Measurements from ENCODE around the gene RNF115.

Gene RNF115

DNA sequence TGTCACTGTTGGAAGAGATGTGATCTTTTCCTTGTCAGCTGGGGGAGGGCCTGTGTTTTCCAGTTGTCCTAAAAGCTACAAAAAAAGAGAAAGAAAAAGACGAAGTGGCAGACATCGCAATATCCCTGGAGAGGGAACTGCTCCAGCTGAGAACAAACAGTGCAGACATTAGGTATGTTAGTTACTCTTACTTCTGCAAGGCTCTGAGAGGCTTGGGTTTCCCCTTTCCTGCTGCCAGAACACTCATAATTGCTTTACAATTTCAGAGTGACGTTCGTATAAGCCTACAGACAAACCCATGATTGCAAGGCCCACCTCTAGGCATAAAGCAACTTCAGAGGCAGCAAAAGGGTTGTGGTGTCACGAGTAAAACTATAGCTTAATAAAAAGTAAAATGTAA lies 73.5 kb downstream of the RNF115 start:
- no peak for TF ChIP-seq POLR2A (IDR thresholded peaks at IDR 0.05; ENCODE audit: extremely low read depth, insufficient read length)
- TF ChIP-seq, protein P1, sequence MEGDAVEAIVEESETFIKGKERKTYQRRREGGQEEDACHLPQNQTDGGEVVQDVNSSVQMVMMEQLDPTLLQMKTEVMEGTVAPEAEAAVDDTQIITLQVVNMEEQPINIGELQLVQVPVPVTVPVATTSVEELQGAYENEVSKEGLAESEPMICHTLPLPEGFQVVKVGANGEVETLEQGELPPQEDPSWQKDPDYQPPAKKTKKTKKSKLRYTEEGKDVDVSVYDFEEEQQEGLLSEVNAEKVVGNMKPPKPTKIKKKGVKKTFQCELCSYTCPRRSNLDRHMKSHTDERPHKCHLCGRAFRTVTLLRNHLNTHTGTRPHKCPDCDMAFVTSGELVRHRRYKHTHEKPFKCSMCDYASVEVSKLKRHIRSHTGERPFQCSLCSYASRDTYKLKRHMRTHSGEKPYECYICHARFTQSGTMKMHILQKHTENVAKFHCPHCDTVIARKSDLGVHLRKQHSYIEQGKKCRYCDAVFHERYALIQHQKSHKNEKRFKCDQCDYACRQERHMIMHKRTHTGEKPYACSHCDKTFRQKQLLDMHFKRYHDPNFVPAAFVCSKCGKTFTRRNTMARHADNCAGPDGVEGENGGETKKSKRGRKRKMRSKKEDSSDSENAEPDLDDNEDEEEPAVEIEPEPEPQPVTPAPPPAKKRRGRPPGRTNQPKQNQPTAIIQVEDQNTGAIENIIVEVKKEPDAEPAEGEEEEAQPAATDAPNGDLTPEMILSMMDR (IDR thresholded peaks at IDR 0.05; ENCODE audit: low read depth, low read length): no peak
- TF ChIP-seq MYC (IDR thresholded peaks at IDR 0.05; ENCODE audit: low read depth, low read length): no peak
- TF ChIP-seq, protein P2, sequence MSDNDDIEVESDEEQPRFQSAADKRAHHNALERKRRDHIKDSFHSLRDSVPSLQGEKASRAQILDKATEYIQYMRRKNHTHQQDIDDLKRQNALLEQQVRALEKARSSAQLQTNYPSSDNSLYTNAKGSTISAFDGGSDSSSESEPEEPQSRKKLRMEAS (IDR thresholded peaks at IDR 0.05; ENCODE audit: low read depth, low read length): no peak
- no peak for DNase-seq (ENCODE audit: low read depth)

DNA sequence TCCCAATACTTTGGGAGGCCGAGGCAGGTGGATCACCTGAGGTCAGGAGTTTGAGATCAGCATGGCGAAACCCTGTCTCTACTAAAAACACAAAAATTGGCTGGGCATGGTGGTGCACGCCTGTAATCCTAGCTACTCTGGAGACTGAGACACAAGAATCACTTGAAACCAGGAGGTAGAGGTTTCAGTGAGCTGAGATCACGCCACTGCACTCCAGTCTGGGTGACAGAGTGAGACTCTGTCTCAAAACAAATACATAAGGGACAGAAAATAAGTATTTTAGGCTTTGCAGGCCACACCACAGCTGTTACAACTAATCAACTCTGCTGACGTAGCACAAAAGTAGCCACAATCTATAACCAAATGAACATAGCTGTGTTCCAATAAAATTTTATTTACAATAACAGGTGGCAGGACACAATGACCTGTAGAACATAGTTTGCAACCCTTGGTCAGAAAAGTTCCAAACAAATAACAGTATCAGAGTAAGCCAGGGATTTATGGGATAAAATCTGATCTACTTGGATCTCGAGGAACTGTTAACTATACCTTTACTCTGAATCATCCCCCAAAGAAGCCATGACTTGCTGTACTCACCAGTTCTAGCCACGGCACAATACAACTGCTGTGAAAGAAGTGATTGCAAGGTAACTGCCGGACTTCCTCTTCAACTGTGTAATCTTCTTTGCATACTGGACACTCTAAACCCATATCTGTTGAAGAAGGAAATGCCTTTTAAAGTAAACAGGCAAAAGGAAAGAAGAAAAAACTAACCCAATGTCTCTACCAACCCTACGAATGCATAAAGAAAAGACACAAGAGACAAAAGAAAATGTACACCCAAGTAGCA lies 76.3 kb downstream of the RNF115 start:
- H3K4me3 ChIP-seq (ENCODE audit: low read depth, low read length): no peak overlapping the region
- DNase-seq (ENCODE audit: low read depth): no peak
- TF ChIP-seq, protein P1 (IDR thresholded peaks at IDR 0.05; ENCODE audit: low read depth, low read length): no peak
- no peak for TF ChIP-seq MYC (IDR thresholded peaks at IDR 0.05; ENCODE audit: low read depth, low read length)
- TF ChIP-seq, protein P2 (IDR thresholded peaks at IDR 0.05; ENCODE audit: low read depth, low read length): no peak

More for the DNA sequence above, 73.5 kb downstream of the RNF115 start:
- H3K4me3 ChIP-seq (ENCODE audit: low read depth, low read length): no peak overlapping the region

DNA sequence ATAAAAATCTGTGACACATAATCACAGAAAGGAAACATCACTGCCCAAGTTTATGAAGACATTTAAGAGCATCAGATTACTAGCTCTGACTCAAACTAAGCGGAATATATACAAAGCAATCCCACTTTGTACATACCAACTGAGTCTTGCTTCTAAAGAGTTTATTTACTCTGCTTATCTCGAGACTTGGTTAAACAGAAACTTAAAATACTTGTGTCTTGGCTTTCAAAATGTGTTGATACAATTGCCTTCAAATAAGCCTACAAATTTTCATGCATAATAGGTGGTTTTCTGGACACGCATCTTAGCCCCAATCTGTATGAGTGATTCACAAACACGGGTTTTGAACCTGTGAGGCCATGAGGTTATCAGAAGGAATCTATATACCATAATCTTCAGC lies 83.6 kb downstream of the RNF115 start:
- no peak for TF ChIP-seq POLR2A (IDR thresholded peaks at IDR 0.05; ENCODE audit: extremely low read depth, insufficient read length)
- TF ChIP-seq, protein P2 (IDR thresholded peaks at IDR 0.05; ENCODE audit: low read depth, low read length): no peak
- TF ChIP-seq MYC (IDR thresholded peaks at IDR 0.05; ENCODE audit: low read depth, low read length): no peak
- TF ChIP-seq, protein P1 (IDR thresholded peaks at IDR 0.05; ENCODE audit: low read depth, low read length): no peak
- no peak overlapping the region for H3K4me3 ChIP-seq (ENCODE audit: low read depth, low read length)
- no peak for DNase-seq (ENCODE audit: low read depth)

DNA sequence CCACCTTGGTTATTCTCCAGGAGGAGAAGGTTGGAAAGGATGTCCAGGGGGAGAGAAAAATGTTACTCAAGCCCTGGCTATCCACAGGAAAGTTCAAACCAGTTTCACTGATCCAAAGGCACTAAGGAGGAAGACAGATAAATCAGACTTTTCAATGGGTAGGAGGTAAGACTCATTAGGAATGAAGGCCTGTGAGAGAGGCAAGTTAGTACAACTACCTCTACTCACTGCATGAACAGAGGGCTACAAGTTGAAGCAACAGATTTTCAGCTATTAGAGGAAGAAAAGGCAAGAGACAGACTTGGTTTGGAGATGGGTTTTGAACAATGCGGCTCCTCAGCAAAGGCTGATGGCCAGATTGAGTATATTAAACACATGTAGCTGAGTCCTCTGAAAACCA lies 87.7 kb downstream of the RNF115 start:
- TF ChIP-seq MYC (IDR thresholded peaks at IDR 0.05; ENCODE audit: low read depth, low read length): no peak
- TF ChIP-seq, protein P1 (IDR thresholded peaks at IDR 0.05; ENCODE audit: low read depth, low read length): no peak
- TF ChIP-seq POLR2A (IDR thresholded peaks at IDR 0.05; ENCODE audit: extremely low read depth, insufficient read length): no peak
- TF ChIP-seq, protein P2 (IDR thresholded peaks at IDR 0.05; ENCODE audit: low read depth, low read length): no peak
- DNase-seq (ENCODE audit: low read depth): no peak
- no peak overlapping the region for H3K4me3 ChIP-seq (ENCODE audit: low read depth, low read length)

DNA sequence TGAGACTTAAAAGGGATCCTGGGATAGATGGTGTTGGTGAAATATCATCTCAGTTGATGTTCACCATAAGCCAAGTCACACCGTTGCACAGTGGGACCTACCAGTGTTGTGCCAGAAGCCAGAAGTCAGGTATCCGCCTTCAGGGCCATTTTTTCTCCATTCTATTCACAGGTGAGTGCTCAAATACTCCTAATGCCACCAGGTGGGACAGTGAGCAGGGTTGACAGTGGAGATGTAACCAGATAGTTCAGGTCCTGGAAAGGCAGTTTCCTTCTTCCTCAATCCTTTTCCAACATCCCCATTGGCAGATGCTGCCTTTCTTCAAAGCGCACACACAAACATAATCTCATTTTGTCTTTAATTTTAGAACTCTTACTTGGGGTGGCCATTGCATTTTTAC lies 93.0 kb downstream of the RNF115 start:
- no peak overlapping the region for H3K4me3 ChIP-seq (ENCODE audit: low read depth, low read length)
- TF ChIP-seq POLR2A (IDR thresholded peaks at IDR 0.05; ENCODE audit: extremely low read depth, insufficient read length) (no peak), MYC (IDR thresholded peaks at IDR 0.05; ENCODE audit: low read depth, low read length) (no peak)
- TF ChIP-seq, protein P2 (IDR thresholded peaks at IDR 0.05; ENCODE audit: low read depth, low read length): no peak
- TF ChIP-seq, protein P1 (IDR thresholded peaks at IDR 0.05; ENCODE audit: low read depth, low read length): no peak
- DNase-seq (ENCODE audit: low read depth): no peak
